ENCODE results near the gene KAT7. TPM values are rescaled to one million over a fixed set of nuclear protein-coding genes. Genes with fewer than 3 reads are reported as not detected.

KAT7 gene
- total RNA-seq, 3 donors from 2014 or later (not counting 1 experiment from before 2014, with no cell fraction given) = 195 to 231 (median 213) TPM

DNA sequence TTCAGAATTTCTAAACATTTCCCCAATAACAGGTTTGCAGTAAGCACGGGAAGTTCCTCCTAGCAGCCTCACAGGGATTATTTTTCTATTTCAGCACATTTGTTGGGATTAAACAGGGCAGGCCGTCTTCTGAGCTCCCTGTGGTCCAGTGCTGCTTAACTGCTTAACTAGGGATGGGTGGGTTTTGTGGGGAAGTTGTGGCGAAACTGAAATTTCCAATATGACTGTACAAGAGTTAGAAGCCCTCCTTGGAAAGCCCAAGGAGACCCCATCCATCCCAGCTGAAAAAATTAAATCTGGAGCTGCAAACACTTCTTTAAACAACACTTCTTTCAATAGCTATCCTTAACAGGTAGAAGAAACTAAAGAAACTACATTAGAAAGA lies 46.8 kb upstream of the KAT7 start:
- intact Hi-C loops (cut with micrococcal nuclease) = no loop called here
- H3K27ac Mint-ChIP-seq = peak overlapping the region; percentile 99 to 100
- H3K4me3 ChIP-seq (ENCODE audit: low read length) = no peak overlapping the region
- H3K27me3 Mint-ChIP-seq (ENCODE audit: low read depth in 2 of 2) = no peaks in the 10 kb centered on the region
- 15% methylated on average over 2 of the region's 3 CpGs for WGBS (ENCODE audit: insufficient coverage)
- no peaks in the 10 kb centered on the region for H3K9me3 Mint-ChIP-seq
- peaks cover 90% of the 10 kb centered on the region for H3K4me1 ChIP-seq (ENCODE audit: control insufficient read depth, insufficient read depth, low read length)
- no peaks in the 10 kb centered on the region for H3K36me3 ChIP-seq (ENCODE audit: control insufficient read depth, insufficient read depth, low read length)
- DNase-seq = no peak
- TF ChIP-seq, protein P1, sequence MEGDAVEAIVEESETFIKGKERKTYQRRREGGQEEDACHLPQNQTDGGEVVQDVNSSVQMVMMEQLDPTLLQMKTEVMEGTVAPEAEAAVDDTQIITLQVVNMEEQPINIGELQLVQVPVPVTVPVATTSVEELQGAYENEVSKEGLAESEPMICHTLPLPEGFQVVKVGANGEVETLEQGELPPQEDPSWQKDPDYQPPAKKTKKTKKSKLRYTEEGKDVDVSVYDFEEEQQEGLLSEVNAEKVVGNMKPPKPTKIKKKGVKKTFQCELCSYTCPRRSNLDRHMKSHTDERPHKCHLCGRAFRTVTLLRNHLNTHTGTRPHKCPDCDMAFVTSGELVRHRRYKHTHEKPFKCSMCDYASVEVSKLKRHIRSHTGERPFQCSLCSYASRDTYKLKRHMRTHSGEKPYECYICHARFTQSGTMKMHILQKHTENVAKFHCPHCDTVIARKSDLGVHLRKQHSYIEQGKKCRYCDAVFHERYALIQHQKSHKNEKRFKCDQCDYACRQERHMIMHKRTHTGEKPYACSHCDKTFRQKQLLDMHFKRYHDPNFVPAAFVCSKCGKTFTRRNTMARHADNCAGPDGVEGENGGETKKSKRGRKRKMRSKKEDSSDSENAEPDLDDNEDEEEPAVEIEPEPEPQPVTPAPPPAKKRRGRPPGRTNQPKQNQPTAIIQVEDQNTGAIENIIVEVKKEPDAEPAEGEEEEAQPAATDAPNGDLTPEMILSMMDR (IDR thresholded peaks at IDR 0.05) = no peak
- peak overlapping the region; percentile 94 for H3K4me3 Mint-ChIP-seq
- no peaks in the 10 kb centered on the region for H3K9me3 ChIP-seq (ENCODE audit: control insufficient read depth, insufficient read depth, low read length)
- H3K4me1 Mint-ChIP-seq = peaks cover 86 to 90% of the 10 kb centered on the region in 2 donors
- no peaks in the 10 kb centered on the region for H3K36me3 Mint-ChIP-seq
- H3K27me3 ChIP-seq (ENCODE audit: control insufficient read depth, insufficient read depth, low read length) = no peaks in the 10 kb centered on the region
- H3K27ac ChIP-seq (ENCODE audit: low read length) = peak overlapping the region; percentile 94
- no peak for ATAC-seq

DNA sequence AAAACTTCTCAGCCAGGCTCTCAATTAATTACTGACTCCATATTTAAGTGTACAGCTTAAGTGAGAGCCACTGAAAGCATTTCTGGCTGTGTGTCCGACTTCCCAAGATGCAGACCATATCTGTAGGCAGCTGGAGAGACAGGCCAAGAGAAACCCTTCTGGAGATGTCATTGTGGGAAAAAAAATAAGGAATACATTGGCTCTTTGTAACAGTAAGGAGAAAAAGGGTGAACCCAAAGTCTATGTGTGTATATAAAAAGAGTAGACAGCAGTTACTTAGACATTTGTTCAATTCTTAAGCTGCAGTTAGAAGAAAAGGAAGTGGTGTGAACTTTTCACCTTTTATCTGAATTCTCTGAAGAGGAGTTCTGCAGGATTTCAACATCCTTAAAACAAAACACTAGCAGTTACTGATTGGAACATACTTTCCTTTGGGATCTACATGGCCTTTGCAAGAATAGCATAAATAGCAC lies 46.3 kb upstream of the KAT7 start:
- Histone ChIP-seq H3K4me3 (ENCODE audit: low read length) (no peak overlapping the region), H3K27me3 (ENCODE audit: control insufficient read depth, insufficient read depth, low read length) (no peaks in the 10 kb centered on the region), H3K27ac (ENCODE audit: low read length) (peak overlapping the region; percentile 94), H3K4me1 (ENCODE audit: control insufficient read depth, insufficient read depth, low read length) (peaks cover 90% of the 10 kb centered on the region), H3K9me3 (ENCODE audit: control insufficient read depth, insufficient read depth, low read length) (no peaks in the 10 kb centered on the region), H3K36me3 (ENCODE audit: control insufficient read depth, insufficient read depth, low read length) (no peaks in the 10 kb centered on the region)
- Mint-ChIP-seq H3K4me1 (peaks cover 86 to 90% of the 10 kb centered on the region in 2 donors), H3K36me3 (no peaks in the 10 kb centered on the region), H3K27ac (peak overlapping the region; percentile 99 to 100), H3K4me3 (peak overlapping the region; percentile 90), H3K27me3 (ENCODE audit: low read depth in 2 of 2) (no peaks in the 10 kb centered on the region), H3K9me3 (no peaks in the 10 kb centered on the region)
- WGBS (ENCODE audit: insufficient coverage) = 44% methylated on average over 1 of the region's 1 CpG
- intact Hi-C loops (cut with micrococcal nuclease) = no loop called here
- TF ChIP-seq, protein P1 (IDR thresholded peaks at IDR 0.05) = no peak
- ATAC-seq = no peak
- peak in 1 of 2 donors; percentile 52 for DNase-seq

DNA sequence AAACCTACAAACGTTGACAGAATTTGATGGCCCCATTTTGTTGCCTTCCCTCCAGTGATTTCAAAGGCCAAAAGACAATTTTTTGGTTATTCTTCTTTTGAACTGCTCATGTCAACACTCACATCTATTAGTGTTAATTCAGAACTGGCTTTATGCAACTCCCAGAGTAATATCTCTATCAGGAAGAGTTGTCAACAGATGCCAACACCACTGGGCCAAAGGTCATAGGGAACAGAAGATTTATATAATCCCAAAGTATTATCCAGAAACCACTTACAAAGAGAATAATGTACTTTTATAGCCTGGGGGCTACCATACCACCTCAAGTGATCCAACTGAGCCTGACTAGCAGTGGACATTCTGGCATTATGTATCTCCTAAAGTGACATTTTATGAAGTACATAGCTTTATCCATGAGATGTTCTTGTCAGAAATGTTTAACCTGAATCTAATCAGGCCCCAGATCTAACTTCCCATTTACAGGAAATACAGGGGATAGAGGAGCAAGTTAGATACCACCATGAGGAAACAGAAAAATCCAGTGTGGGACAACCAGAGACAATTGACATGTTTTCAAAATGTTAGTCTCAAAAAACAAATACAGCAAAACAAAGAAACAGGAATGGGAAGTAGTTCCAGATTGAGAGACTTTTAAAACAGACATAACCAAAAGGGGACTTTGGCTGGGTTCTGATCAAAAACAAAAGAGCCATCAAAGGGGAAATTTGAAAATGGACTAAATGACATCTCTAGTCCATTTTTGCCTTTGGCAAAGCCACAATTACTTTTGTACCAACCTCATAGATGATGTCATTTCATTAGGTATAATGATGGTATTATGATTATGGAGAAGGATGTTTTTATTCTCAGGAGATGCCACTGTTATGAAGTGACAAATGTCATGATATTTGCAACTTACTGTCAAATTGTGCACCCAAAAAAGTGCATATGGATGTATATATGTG lies 43.0 kb upstream of the KAT7 start:
- intact Hi-C loops (cut with micrococcal nuclease) = no loop called here
- H3K27ac ChIP-seq (ENCODE audit: low read length) = peak overlapping the region; percentile 92
- Mint-ChIP-seq H3K27ac (peak overlapping the region; percentile 93 to 97), H3K4me1 (peaks cover 84 to 88% of the 10 kb centered on the region in 2 donors), H3K36me3 (no peaks in the 10 kb centered on the region), H3K4me3 (peak overlapping the region; percentile 81), H3K9me3 (no peaks in the 10 kb centered on the region), H3K27me3 (ENCODE audit: low read depth in 2 of 2) (no peaks in the 10 kb centered on the region)
- WGBS (ENCODE audit: insufficient coverage) = 60% methylated on average over 1 of the region's 1 CpG
- H3K27me3 ChIP-seq (ENCODE audit: control insufficient read depth, insufficient read depth, low read length) = no peaks in the 10 kb centered on the region
- H3K4me3 ChIP-seq (ENCODE audit: low read length) = no peak overlapping the region
- no peaks in the 10 kb centered on the region for H3K9me3 ChIP-seq (ENCODE audit: control insufficient read depth, insufficient read depth, low read length)
- TF ChIP-seq, protein P1 (IDR thresholded peaks at IDR 0.05) = no peak
- H3K4me1 ChIP-seq (ENCODE audit: control insufficient read depth, insufficient read depth, low read length) = peaks cover 86% of the 10 kb centered on the region
- DNase-seq (no peak), ATAC-seq (no peak)
- H3K36me3 ChIP-seq (ENCODE audit: control insufficient read depth, insufficient read depth, low read length) = peaks cover 4% of the 10 kb centered on the region

Data from natural killer cell (primary cell).